SKM-1 treated with dmso at 0.1 percent for 144 hours (cell line): Measurements from ENCODE around the gene MEF2C.

Source experiments
- DNase-seq: peaks from one replicate; lab custom pipeline; 2025; ENCODE audit not compliant: unreplicated experiment; lab: John Stamatoyannopoulos, UW

Gene MEF2C

GRCh38 chr5:88833371-88834130 is 49.4 kb downstream of the MEF2C start:
- no peak for DNase-seq

GRCh38 chr5:88831816-88832215 is 51.2 kb downstream of the MEF2C start:
- no peak for DNase-seq

- DNase-seq, result no peak
Measured at GRCh38 chr5:88830567-88830966, 52.4 kb downstream of the MEF2C start.

- DNase-seq, result no peak
Measured at GRCh38 chr5:88829775-88830174, 53.2 kb downstream of the MEF2C start.

- peak; percentile 71 for DNase-seq
Measured at GRCh38 chr5:88829054-88829453, 53.9 kb downstream of the MEF2C start.

GRCh38 chr5:88827997-88828396 is 55.0 kb downstream of the MEF2C start:
- no peak for DNase-seq

- peak; percentile 93 for DNase-seq
Measured at GRCh38 chr5:88826646-88827585, 56.1 kb downstream of the MEF2C start.

- no peak for DNase-seq
Measured at GRCh38 chr5:88825584-88826315, 57.2 kb downstream of the MEF2C start.

GRCh38 chr5:88824892-88825583 is 57.9 kb downstream of the MEF2C start:
- peak; percentile 59 for DNase-seq

GRCh38 chr5:88824141-88824540 is 58.8 kb downstream of the MEF2C start:
- DNase-seq, result no peak

GRCh38 chr5:88823201-88823600 is 59.8 kb downstream of the MEF2C start:
- DNase-seq, result no peak

GRCh38 chr5:88821161-88821560 is 61.8 kb downstream of the MEF2C start:
- DNase-seq, result no peak

- no peak for DNase-seq
Measured at GRCh38 chr5:88820581-88820980, 62.4 kb downstream of the MEF2C start.

GRCh38 chr5:88819301-88819999 is 63.5 kb downstream of the MEF2C start:
- no peak for DNase-seq

- no peak for DNase-seq
Measured at GRCh38 chr5:88818296-88818695, 64.7 kb downstream of the MEF2C start.

- DNase-seq, result no peak
Measured at GRCh38 chr5:88816195-88816594, 66.8 kb downstream of the MEF2C start.

GRCh38 chr5:88815050-88815789 is 67.8 kb downstream of the MEF2C start:
- DNase-seq, result no peak

GRCh38 chr5:88813805-88814575 is 69.0 kb downstream of the MEF2C start:
- no peak for DNase-seq

GRCh38 chr5:88813244-88813643 is 69.7 kb downstream of the MEF2C start:
- peak; percentile 66 for DNase-seq
